Uterus (tissue), 4 donors: ENCODE data around the gene COL8A1. TPM values are rescaled to one million over a fixed set of nuclear protein-coding genes. Genes with fewer than 3 reads are reported as not detected.
A peak's percentile ranks its signal among the peaks of the same experiment; 100 is the strongest.

Experiments used
- DNase-seq, 2 donors: peaks; one replicate each; pipeline ENCODE4 v3.0.0-alpha.2; 2019 to 2020
- H3K27ac ChIP-seq, 2 donors: fragments of 200-600 bp; sonication (generic); 1 replicate in 1 of 2; 2 replicates in 1 of 2; pipeline ENCODE4 v1.5.1; 2016 to 2018
- H3K27me3 ChIP-seq, 2 donors: fragments of 200-600 bp; sonication (generic); one replicate each; pipeline ENCODE4 v1.5.1; 2018 to 2019; ENCODE audit warnings: control low read depth in 1 of 2
- H3K36me3 ChIP-seq, 2 donors: fragments of 200-600 bp; sonication (generic); one replicate each; pipeline ENCODE4 v1.5.1; 2019; ENCODE audit warnings: control low read depth in 1 of 2
- H3K4me1 ChIP-seq, 2 donors: fragments of 200-600 bp; sonication (generic); one replicate each; pipeline ENCODE4 v1.5.1; 2018 to 2019; ENCODE audit warnings: control low read depth in 1 of 2
- H3K4me3 ChIP-seq, 2 donors: fragments of 200-600 bp; sonication (generic); 1 replicate in 1 of 2; 2 replicates in 1 of 2; pipeline ENCODE4 v1.5.1; 2018 to 2019; ENCODE audit warnings: mild to moderate bottlenecking in 1 of 2
- H3K9me3 ChIP-seq, 2 donors: fragments of 200-600 bp; sonication (generic); one replicate each; pipeline ENCODE4 v1.5.1; 2019; ENCODE audit warnings: control low read depth in 1 of 2
- POLR2A ChIP-seq, 2 donors: fragments of 450-650 bp; IDR thresholded peaks; one replicate each; pipeline ENCODE4 v1.6.1; 2016; ENCODE audit warnings: antibody characterized with exemption in 2 of 2, mild to moderate bottlenecking in 1 of 2, moderate library complexity in 1 of 2
- intact Hi-C: fragments of 100-400 bp; cut with DNase I; formaldehyde crosslinking; loops from one replicate; pipeline ENCODE4 v1.15.1; 2023; ENCODE audit warnings: low total_unique reads
- total RNA-seq, 4 donors: library from RNA; depleted of rRNA in 3 of 4; stranded (reverse); fragments of >200 nt in 3 of 4; gene quantifications; one replicate each; pipeline versions ENCODE4 v1.1.0 to v1.2.4, GENCODE V29; 2014 to 2023
- TF ChIP-seq, protein P1 (sequence below), 4 experiments: fragments of 200-600 bp in 2 of 4; fragments of 450-650 bp in 2 of 4; sonication (generic) in 2 of 4; IDR thresholded peaks; one replicate each; pipeline ENCODE4 v1.5.1; 2016 to 2019; ENCODE audit warnings: antibody characterized with exemption in 4 of 4, mild to moderate bottlenecking in 2 of 4, moderate library complexity in 1 of 4
- donor health status: DM: yes; HTN: yes; CAD: no.

The COL8A1 gene
- total RNA-seq, 4 donors from 2014 or later = 2.6 to 30.9 (median 18.0) TPM

DNA sequence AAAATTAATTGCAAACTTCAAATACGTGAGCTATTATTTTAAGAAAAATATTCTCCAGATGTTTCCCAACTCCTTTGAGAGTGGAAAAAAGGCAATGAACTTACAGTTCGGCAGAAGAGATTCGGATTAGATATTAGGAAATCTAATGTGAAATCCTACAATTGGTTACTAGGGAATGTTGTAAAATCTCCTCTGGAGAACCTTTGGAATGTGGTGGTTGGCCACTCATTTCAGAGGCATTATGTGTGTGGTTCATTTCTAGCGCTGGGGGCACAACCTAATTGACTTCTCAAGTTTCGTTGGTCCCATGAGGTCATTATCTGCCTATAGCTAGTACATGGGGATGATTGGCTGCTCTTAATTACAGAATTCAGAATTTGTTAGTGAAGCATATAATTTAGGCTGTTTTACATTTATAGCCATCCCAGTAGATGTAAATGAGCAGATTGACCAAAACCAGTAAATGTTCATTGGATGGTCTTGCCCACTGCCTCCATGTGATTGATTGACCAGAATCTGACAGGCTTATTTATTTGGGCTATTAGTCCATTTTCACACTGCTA lies 144.7 kb downstream of the COL8A1 start:
- Histone ChIP-seq H3K9me3 (no peaks in the 10 kb centered on the region), H3K4me1 (no peaks in the 10 kb centered on the region), H3K27me3 (no peaks in the 10 kb centered on the region), H3K27ac (no peak overlapping the region), H3K36me3 (no peaks in the 10 kb centered on the region), H3K4me3 (no peak overlapping the region)
- no peak for DNase-seq
- intact Hi-C loops = no loop called here
- no peak for TF ChIP-seq POLR2A (IDR thresholded peaks at IDR 0.05)
- TF ChIP-seq, protein P1, sequence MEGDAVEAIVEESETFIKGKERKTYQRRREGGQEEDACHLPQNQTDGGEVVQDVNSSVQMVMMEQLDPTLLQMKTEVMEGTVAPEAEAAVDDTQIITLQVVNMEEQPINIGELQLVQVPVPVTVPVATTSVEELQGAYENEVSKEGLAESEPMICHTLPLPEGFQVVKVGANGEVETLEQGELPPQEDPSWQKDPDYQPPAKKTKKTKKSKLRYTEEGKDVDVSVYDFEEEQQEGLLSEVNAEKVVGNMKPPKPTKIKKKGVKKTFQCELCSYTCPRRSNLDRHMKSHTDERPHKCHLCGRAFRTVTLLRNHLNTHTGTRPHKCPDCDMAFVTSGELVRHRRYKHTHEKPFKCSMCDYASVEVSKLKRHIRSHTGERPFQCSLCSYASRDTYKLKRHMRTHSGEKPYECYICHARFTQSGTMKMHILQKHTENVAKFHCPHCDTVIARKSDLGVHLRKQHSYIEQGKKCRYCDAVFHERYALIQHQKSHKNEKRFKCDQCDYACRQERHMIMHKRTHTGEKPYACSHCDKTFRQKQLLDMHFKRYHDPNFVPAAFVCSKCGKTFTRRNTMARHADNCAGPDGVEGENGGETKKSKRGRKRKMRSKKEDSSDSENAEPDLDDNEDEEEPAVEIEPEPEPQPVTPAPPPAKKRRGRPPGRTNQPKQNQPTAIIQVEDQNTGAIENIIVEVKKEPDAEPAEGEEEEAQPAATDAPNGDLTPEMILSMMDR (IDR thresholded peaks at IDR 0.05) = no peak

- Histone ChIP-seq H3K36me3 (no peaks in the 10 kb centered on the region), H3K4me3 (no peak overlapping the region), H3K9me3 (no peaks in the 10 kb centered on the region), H3K27me3 (no peaks in the 10 kb centered on the region), H3K27ac (no peak overlapping the region), H3K4me1 (no peaks in the 10 kb centered on the region)
- DNase-seq = no peak
- TF ChIP-seq, protein P1 (IDR thresholded peaks at IDR 0.05) = peak; percentile 7 to 48 (median 38)
- no peak for TF ChIP-seq POLR2A (IDR thresholded peaks at IDR 0.05)
- intact Hi-C loops = no loop called here
Measured at GRCh38 chr3:99789011-99789721, 150.8 kb downstream of the COL8A1 start.

- Histone ChIP-seq H3K27me3 (no peaks in the 10 kb centered on the region), H3K27ac (no peak overlapping the region), H3K4me1 (no peaks in the 10 kb centered on the region), H3K4me3 (no peak overlapping the region), H3K9me3 (no peaks in the 10 kb centered on the region), H3K36me3 (no peaks in the 10 kb centered on the region)
- TF ChIP-seq, protein P1 (IDR thresholded peaks at IDR 0.05) = no peak
- no peak for TF ChIP-seq POLR2A (IDR thresholded peaks at IDR 0.05)
- DNase-seq = no peak
- intact Hi-C loops = no loop called here
Measured at GRCh38 chr3:99794485-99794884, 156.1 kb downstream of the COL8A1 start.

GRCh38 chr3:99795573-99795972 lies 157.2 kb downstream of the COL8A1 start:
- intact Hi-C loops = no loop called here
- DNase-seq = no peak
- no peak overlapping the region for H3K4me3 ChIP-seq
- no peaks in the 10 kb centered on the region for H3K4me1 ChIP-seq
- no peaks in the 10 kb centered on the region for H3K36me3 ChIP-seq
- H3K27me3 ChIP-seq = no peaks in the 10 kb centered on the region
- no peak overlapping the region for H3K27ac ChIP-seq
- no peak for TF ChIP-seq POLR2A (IDR thresholded peaks at IDR 0.05)
- TF ChIP-seq, protein P1 (IDR thresholded peaks at IDR 0.05) = no peak
- no peaks in the 10 kb centered on the region for H3K9me3 ChIP-seq

- Histone ChIP-seq H3K4me1 (no peaks in the 10 kb centered on the region), H3K9me3 (no peaks in the 10 kb centered on the region), H3K27me3 (no peaks in the 10 kb centered on the region), H3K27ac (no peak overlapping the region), H3K36me3 (no peaks in the 10 kb centered on the region), H3K4me3 (no peak overlapping the region)
- no peak for DNase-seq
- no peak for TF ChIP-seq POLR2A (IDR thresholded peaks at IDR 0.05)
- TF ChIP-seq, protein P1 (IDR thresholded peaks at IDR 0.05) = no peak
- intact Hi-C loops = no loop called here
Measured at GRCh38 chr3:99799422-99799821, 161.0 kb downstream of the COL8A1 start.
